GM12878 (cell line): Measurements from ENCODE around the gene AP3D1. TPM values are rescaled to one million over a fixed set of nuclear protein-coding genes. Genes with fewer than 3 reads are reported as not detected.

Experiments used
- ATAC-seq: fragments of 200-7000 bp; cut with Tn5 transposase; 3 replicates; pipeline ENCODE4 v1.9.1; 2020; ENCODE audit warnings: mild to moderate bottlenecking, moderate library complexity
- BruUV-seq: library from RNA; stranded (reverse); fragments of 400-500 nt; replicated peaks from 2 replicates; lab custom pipeline; 2021; lab: Mats Ljungman, UMichigan
- CTCF ChIA-PET: fragments of 300-600 bp; sonication (Branson Sonifier 250); formaldehyde crosslinking; extraction: SDS; loops from one replicate; lab custom pipeline; 2021; ENCODE audit warnings: inconsistent platforms; lab: Yijun Ruan, JAX
- POLR2A ChIA-PET: fragments of 350-600 bp; formaldehyde crosslinking; extraction: SDS; loops from one replicate; lab custom pipeline; 2021; ENCODE audit warnings: inconsistent platforms; lab: Charles Lee
- RAD21 ChIA-PET: fragments of 300-600 bp; sonication (Branson Sonifier 250); formaldehyde crosslinking; loops from one replicate; lab custom pipeline; 2023; ENCODE audit warnings: antibody characterized with exemption; ENCODE audit not compliant: unreplicated experiment; lab: Charles Lee
- SMC1A ChIA-PET: fragments of 300-600 bp; sonication (Branson Sonifier 250); formaldehyde crosslinking; loops from one replicate; lab custom pipeline; 2023; ENCODE audit not compliant: unreplicated experiment, uncharacterized antibody; lab: Charles Lee
- DNase-seq: peaks from one replicate; pipeline ENCODE4 v3.0.0-alpha.2; 2011; ENCODE audit warnings: low read depth, low spot score
- FAIRE-seq: peaks from 3 replicates; lab custom pipeline; 2011; peaks lifted over from hg19 to GRCh38; lab: Jason Lieb, UNC
- H2AFZ ChIP-seq: 2 replicates; pipeline ENCODE4 v1.6.0; 2011; ENCODE audit warnings: low read depth, low read length, control low read depth; ENCODE audit not compliant: control insufficient read depth
- H3K27ac ChIP-seq: 2 replicates; pipeline ENCODE4 v1.5.1; 2011; ENCODE audit warnings: control low read depth; ENCODE audit not compliant: control insufficient read depth, insufficient read depth
- H3K27me3 ChIP-seq, 2 experiments: replicated peaks in 1 of 2; 2 replicates each; pipeline versions ENCODE4 v1.6.0 to v1.6.1; 2011; ENCODE audit warnings: low read length in 1 of 2; ENCODE audit not compliant: control insufficient read depth in 2 of 2, insufficient read depth in 2 of 2
- H3K36me3 ChIP-seq, 2 experiments: 2 replicates each; pipeline ENCODE4 v1.5.1; 2011; ENCODE audit warnings: low read length in 1 of 2; ENCODE audit not compliant: control insufficient read depth in 2 of 2, insufficient read depth in 2 of 2
- H3K4me1 ChIP-seq: 2 replicates; pipeline ENCODE4 v1.6.1; 2011; ENCODE audit warnings: mild to moderate bottlenecking, low read length, moderate library complexity, mixed read lengths; ENCODE audit not compliant: control insufficient read depth, insufficient read depth
- H3K4me2 ChIP-seq: 2 replicates; pipeline ENCODE4 v1.6.0; 2011; ENCODE audit warnings: control low read depth; ENCODE audit not compliant: control insufficient read depth, insufficient read depth
- H3K4me3 ChIP-seq: fragments of 200-600 bp; sonication (generic); 2 replicates; pipeline ENCODE4 v1.5.1; 2016
- H3K79me2 ChIP-seq: 2 replicates; pipeline ENCODE4 v1.6.0; 2011; ENCODE audit warnings: low read length; ENCODE audit not compliant: control insufficient read depth, insufficient read depth
- H3K9ac ChIP-seq: 2 replicates; pipeline ENCODE4 v1.8.0; 2011; ENCODE audit warnings: low read length, control low read depth, mixed read lengths; ENCODE audit not compliant: control insufficient read depth, insufficient read depth
- H3K9me3 ChIP-seq: replicated peaks from 3 replicates; pipeline ENCODE4 v1.5.1; 2011; ENCODE audit warnings: mild to moderate bottlenecking, low read length; ENCODE audit not compliant: control insufficient read depth, insufficient read depth
- H4K20me1 ChIP-seq: 2 replicates; pipeline ENCODE4 v1.6.0; 2011; ENCODE audit not compliant: control insufficient read depth, insufficient read depth
- DPF2 ChIP-seq: fragments of 450-650 bp; IDR thresholded peaks from 2 replicates; pipeline ENCODE4 v1.6.1; 2017; ENCODE audit warnings: mild to moderate bottlenecking
- SP1 ChIP-seq: IDR thresholded peaks from one replicate; pipeline ENCODE4 v1.6.1; 2011; ENCODE audit warnings: low read depth, low read length
- TBL1XR1 ChIP-seq: IDR thresholded peaks from 2 replicates; pipeline ENCODE4 v1.6.1; 2012; ENCODE audit warnings: low read depth, low read length, improper control_type of control experiment
- TCF3 ChIP-seq: IDR thresholded peaks from 2 replicates; pipeline ENCODE4 v1.6.1; 2012; ENCODE audit warnings: low read depth, mild to moderate bottlenecking, low read length, borderline replicate concordance; ENCODE audit not compliant: insufficient read depth
- WGBS: methylation state at CpG from one replicate; pipeline ENCODE4 v1.1.6; 2016; ENCODE audit warnings: low lambda C conversion rate; ENCODE audit not compliant: insufficient replicate concordance, insufficient coverage; ENCODE audit errors: missing lambda C conversion rate; 5-methylcytosine and 5-hydroxymethylcytosine counted together
- in situ Hi-C: fragments of 300-500 bp; cut with MboI; formaldehyde crosslinking; loops from 9 replicates; pipeline ENCODE4 v1.14.3; 2018; ENCODE audit warnings: mixed read lengths
- intact Hi-C: fragments of 100-400 bp; cut with micrococcal nuclease; formaldehyde crosslinking; loops from one replicate; pipeline ENCODE4 v1.14.2; 2022; ENCODE audit not compliant: unreplicated experiment
- polyA plus RNA-seq, 11 experiments: library from polyadenylated mRNA; depleted of rRNA in 4 of 11; unstranded in 6 of 11; stranded (reverse) in 5 of 11; fragments of >200 nt; fragmentation: Nextera tagmentation in 4 of 11; fragmentation: Illumina TruSeq in 1 of 11; extraction: Ambion mirVana in 4 of 11; extraction: Trizol in 1 of 11; gene quantifications; 1 replicate in 1 of 11; 2 replicates in 10 of 11; pipeline versions ENCODE4 v1.2.1 to v1.2.3, GENCODE V29; 2011 to 2016; ENCODE audit warnings: inconsistent platforms in 2 of 11, missing spikeins in 2 of 11, low read depth in 1 of 11
- total RNA-seq, 4 experiments: library from RNA; depleted of rRNA in 3 of 4; stranded (reverse); fragments of >200 nt in 3 of 4; fragmentation: Illumina TruSeq in 1 of 4; extraction: Trizol in 1 of 4; gene quantifications; 2 replicates each; pipeline versions ENCODE4 v1.2.1 to v1.2.3, GENCODE V29; 2013 to 2021
- TF ChIP-seq, protein P1 (sequence below): fragments of 450-650 bp; formaldehyde crosslinking; IDR thresholded peaks from 2 replicates; pipeline ENCODE4 v1.4.0; 2022; ENCODE audit warnings: mild to moderate bottlenecking, moderate library complexity
- TF ChIP-seq, protein P2 (sequence below): IDR thresholded peaks from 2 replicates; pipeline ENCODE4 v1.6.1; 2012; ENCODE audit warnings: low read depth, low read length, improper control_type of control experiment

Gene AP3D1
- total and polyA plus RNA-seq, 10 of the 15 experiments (the other 5 are each of a cell fraction or from before 2014, with no cell fraction given), result 1.5 to 108 (median 59.1) TPM

DNA sequence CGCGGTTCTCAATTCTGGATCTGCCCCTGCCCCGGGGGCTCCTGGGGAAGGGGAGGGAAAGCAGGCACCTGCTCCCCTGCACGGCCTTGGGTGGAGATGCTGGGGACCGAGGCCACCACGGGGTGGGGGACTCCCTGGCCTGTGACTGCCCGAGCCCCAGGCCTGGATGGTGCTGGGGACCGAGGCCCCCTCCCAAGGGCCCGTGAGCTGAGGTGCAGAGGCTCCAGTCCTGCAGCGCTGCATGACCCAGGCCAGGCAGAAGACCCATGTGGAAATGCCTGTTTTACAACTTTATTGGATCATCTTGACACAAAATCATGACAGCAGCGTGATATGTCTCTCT lies 50.7 kb downstream of the AP3D1 start:
- no TSS peak for BruUV-seq
- no peak for ATAC-seq
- peaks cover 15% of the 10 kb centered on the region for H3K79me2 ChIP-seq
- H3K9ac ChIP-seq, result no peak overlapping the region
- in situ Hi-C loops, result no loop called here
- H3K4me2 ChIP-seq, result no peak overlapping the region
- intact Hi-C loops, result no loop called here
- H3K4me3 ChIP-seq, result no peak overlapping the region
- SMC1A ChIA-PET, result no interaction called here
- H3K9me3 ChIP-seq, result no peaks in the 10 kb centered on the region; the same call in 2 of the 3 replicates
- POLR2A ChIA-PET, result no interaction called here
- TF ChIP-seq, protein P1, sequence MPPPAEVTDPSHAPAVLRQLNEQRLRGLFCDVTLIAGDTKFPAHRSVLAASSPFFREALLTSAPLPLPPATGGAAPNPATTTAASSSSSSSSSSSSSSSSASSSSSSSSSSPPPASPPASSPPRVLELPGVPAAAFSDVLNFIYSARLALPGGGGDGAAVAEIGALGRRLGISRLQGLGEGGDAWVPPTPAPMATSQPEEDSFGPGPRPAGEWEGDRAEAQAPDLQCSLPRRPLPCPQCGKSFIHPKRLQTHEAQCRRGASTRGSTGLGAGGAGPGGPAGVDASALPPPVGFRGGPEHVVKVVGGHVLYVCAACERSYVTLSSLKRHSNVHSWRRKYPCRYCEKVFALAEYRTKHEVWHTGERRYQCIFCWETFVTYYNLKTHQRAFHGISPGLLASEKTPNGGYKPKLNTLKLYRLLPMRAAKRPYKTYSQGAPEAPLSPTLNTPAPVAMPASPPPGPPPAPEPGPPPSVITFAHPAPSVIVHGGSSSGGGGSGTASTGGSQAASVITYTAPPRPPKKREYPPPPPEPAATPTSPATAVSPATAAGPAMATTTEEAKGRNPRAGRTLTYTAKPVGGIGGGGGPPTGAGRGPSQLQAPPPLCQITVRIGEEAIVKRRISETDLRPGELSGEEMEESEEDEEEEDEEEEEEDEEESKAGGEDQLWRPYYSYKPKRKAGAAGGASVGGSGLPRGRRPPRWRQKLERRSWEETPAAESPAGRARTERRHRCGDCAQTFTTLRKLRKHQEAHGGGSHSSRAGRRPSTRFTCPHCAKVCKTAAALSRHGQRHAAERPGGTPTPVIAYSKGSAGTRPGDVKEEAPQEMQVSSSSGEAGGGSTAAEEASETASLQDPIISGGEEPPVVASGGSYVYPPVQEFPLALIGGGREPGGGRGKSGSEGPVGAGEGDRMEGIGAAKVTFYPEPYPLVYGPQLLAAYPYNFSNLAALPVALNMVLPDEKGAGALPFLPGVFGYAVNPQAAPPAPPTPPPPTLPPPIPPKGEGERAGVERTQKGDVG, result no peak
- TF ChIP-seq TCF3 (no peak), SP1 (no peak), DPF2 (no peak), TBL1XR1 (no peak)
- TF ChIP-seq, protein P2, sequence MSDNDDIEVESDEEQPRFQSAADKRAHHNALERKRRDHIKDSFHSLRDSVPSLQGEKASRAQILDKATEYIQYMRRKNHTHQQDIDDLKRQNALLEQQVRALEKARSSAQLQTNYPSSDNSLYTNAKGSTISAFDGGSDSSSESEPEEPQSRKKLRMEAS, result no peak
- no peak for FAIRE-seq
- H3K36me3 ChIP-seq, result peaks cover 22 to 37% of the 10 kb centered on the region in 2 experiments; a peak in 3 of 4 replicates
- RAD21 ChIA-PET, result no interaction called here
- no peaks in the 10 kb centered on the region for H4K20me1 ChIP-seq
- 92% methylated on average over 11 of the region's 11 CpGs for WGBS
- no peak for DNase-seq
- no peak overlapping the region for H2AFZ ChIP-seq
- no peaks in the 10 kb centered on the region for H3K27me3 ChIP-seq
- peaks cover 2% of the 10 kb centered on the region; the same call in 1 of the 2 replicates for H3K4me1 ChIP-seq
- H3K27ac ChIP-seq, result no peak overlapping the region
- CTCF ChIA-PET, result no interaction called here
